ENCODE data around the gene ANKRD52. TPM values are rescaled to one million over a fixed set of nuclear protein-coding genes. Genes with fewer than 3 reads are reported as not detected.

The ANKRD52 gene
- polyA plus RNA-seq (2012; ENCODE audit: low read depth, missing spikeins) = 14.7 TPM

- no peak for TF ChIP-seq POLR2A (IDR thresholded peaks at IDR 0.05; ENCODE audit: low read depth, low read length)
- no peak for TF ChIP-seq POU2F2 (IDR thresholded peaks at IDR 0.05; ENCODE audit: low read depth, low read length)
- TF ChIP-seq SPI1 (IDR thresholded peaks at IDR 0.05; ENCODE audit: low read depth, low read length) = no peak
- no peak for TF ChIP-seq POLR2AphosphoS5 (IDR thresholded peaks at IDR 0.05; ENCODE audit: low read depth, low read length)
- no peak for TF ChIP-seq PAX5 (IDR thresholded peaks at IDR 0.05; ENCODE audit: insufficient read depth, low read length, severe bottlenecking)
- no peak for TF ChIP-seq TAF1 (IDR thresholded peaks at IDR 0.05; ENCODE audit: low read depth, low read length)
- peak; percentile 97 for DNase-seq (ENCODE audit: insufficient read length, low spot score)
- FAIRE-seq = peak; percentile 79
These were observed at the start of gene ANKRD52 for GRCh38 chr12:56258068-56258819. Gene ANKRD52, minus strand, starts transcription at chr12:56258384. Its CDS starts 115 bp downstream, at chr12:56258269.

GRCh38 chr12:56307221-56307965 lies 49.2 kb upstream of the ANKRD52 start:
- FAIRE-seq (no peak), DNase-seq (ENCODE audit: insufficient read length, low spot score) (no peak)
- TF ChIP-seq PAX5 (IDR thresholded peaks at IDR 0.05; ENCODE audit: insufficient read depth, low read length, severe bottlenecking) (no peak), POLR2A (IDR thresholded peaks at IDR 0.05; ENCODE audit: low read depth, low read length) (no peak), SPI1 (IDR thresholded peaks at IDR 0.05; ENCODE audit: low read depth, low read length) (no peak), POU2F2 (IDR thresholded peaks at IDR 0.05; ENCODE audit: low read depth, low read length) (no peak), POLR2AphosphoS5 (IDR thresholded peaks at IDR 0.05; ENCODE audit: low read depth, low read length) (no peak), TAF1 (IDR thresholded peaks at IDR 0.05; ENCODE audit: low read depth, low read length) (no peak)

- no peak for FAIRE-seq
- TF ChIP-seq POU2F2 (IDR thresholded peaks at IDR 0.05; ENCODE audit: low read depth, low read length) (no peak), TAF1 (IDR thresholded peaks at IDR 0.05; ENCODE audit: low read depth, low read length) (no peak), PAX5 (IDR thresholded peaks at IDR 0.05; ENCODE audit: insufficient read depth, low read length, severe bottlenecking) (no peak), SPI1 (IDR thresholded peaks at IDR 0.05; ENCODE audit: low read depth, low read length) (no peak), POLR2A (IDR thresholded peaks at IDR 0.05; ENCODE audit: low read depth, low read length) (no peak), POLR2AphosphoS5 (IDR thresholded peaks at IDR 0.05; ENCODE audit: low read depth, low read length) (no peak)
- no peak for DNase-seq (ENCODE audit: insufficient read length, low spot score)
These were observed 46.8 kb upstream of the ANKRD52 start for GRCh38 chr12:56304872-56305590.

- TF ChIP-seq SPI1 (IDR thresholded peaks at IDR 0.05; ENCODE audit: low read depth, low read length) (no peak), TAF1 (IDR thresholded peaks at IDR 0.05; ENCODE audit: low read depth, low read length) (no peak), POLR2AphosphoS5 (IDR thresholded peaks at IDR 0.05; ENCODE audit: low read depth, low read length) (no peak), POLR2A (IDR thresholded peaks at IDR 0.05; ENCODE audit: low read depth, low read length) (no peak)
- FAIRE-seq = no peak
- DNase-seq (ENCODE audit: insufficient read length, low spot score) = no peak
These were observed 46.1 kb upstream of the ANKRD52 start for GRCh38 chr12:56304276-56304675.

- TF ChIP-seq POU2F2 (IDR thresholded peaks at IDR 0.05; ENCODE audit: low read depth, low read length) = no peak
- no peak for TF ChIP-seq PAX5 (IDR thresholded peaks at IDR 0.05; ENCODE audit: insufficient read depth, low read length, severe bottlenecking)
- no peak for TF ChIP-seq SPI1 (IDR thresholded peaks at IDR 0.05; ENCODE audit: low read depth, low read length)
- TF ChIP-seq POLR2A (IDR thresholded peaks at IDR 0.05; ENCODE audit: low read depth, low read length) = no peak
- no peak for TF ChIP-seq POLR2AphosphoS5 (IDR thresholded peaks at IDR 0.05; ENCODE audit: low read depth, low read length)
- TF ChIP-seq TAF1 (IDR thresholded peaks at IDR 0.05; ENCODE audit: low read depth, low read length) = no peak
- FAIRE-seq (no peak), DNase-seq (ENCODE audit: insufficient read length, low spot score) (no peak)
These were observed 42.7 kb upstream of the ANKRD52 start for GRCh38 chr12:56300644-56301464.

- FAIRE-seq (peak; percentile 85), DNase-seq (ENCODE audit: insufficient read length, low spot score) (peak; percentile 85)
- peak; percentile 19 for TF ChIP-seq PAX5 (IDR thresholded peaks at IDR 0.05; ENCODE audit: insufficient read depth, low read length, severe bottlenecking)
- no peak for TF ChIP-seq SPI1 (IDR thresholded peaks at IDR 0.05; ENCODE audit: low read depth, low read length)
- TF ChIP-seq POLR2AphosphoS5 (IDR thresholded peaks at IDR 0.05; ENCODE audit: low read depth, low read length) = peak; percentile 74
- peak; percentile 48; the same call in 1 of the 2 replicates for TF ChIP-seq POLR2A (IDR thresholded peaks at IDR 0.05; ENCODE audit: low read depth, low read length)
- TF ChIP-seq POU2F2 (IDR thresholded peaks at IDR 0.05; ENCODE audit: low read depth, low read length) = no peak
- peak; percentile 81 for TF ChIP-seq TAF1 (IDR thresholded peaks at IDR 0.05; ENCODE audit: low read depth, low read length)
These were observed 41.9 kb upstream of the ANKRD52 start, which contains the start of gene CS for GRCh38 chr12:56299853-56300643. Gene CS, minus strand, starts transcription at chr12:56300330. Its CDS starts 129 bp downstream, at chr12:56300201.

DNA sequence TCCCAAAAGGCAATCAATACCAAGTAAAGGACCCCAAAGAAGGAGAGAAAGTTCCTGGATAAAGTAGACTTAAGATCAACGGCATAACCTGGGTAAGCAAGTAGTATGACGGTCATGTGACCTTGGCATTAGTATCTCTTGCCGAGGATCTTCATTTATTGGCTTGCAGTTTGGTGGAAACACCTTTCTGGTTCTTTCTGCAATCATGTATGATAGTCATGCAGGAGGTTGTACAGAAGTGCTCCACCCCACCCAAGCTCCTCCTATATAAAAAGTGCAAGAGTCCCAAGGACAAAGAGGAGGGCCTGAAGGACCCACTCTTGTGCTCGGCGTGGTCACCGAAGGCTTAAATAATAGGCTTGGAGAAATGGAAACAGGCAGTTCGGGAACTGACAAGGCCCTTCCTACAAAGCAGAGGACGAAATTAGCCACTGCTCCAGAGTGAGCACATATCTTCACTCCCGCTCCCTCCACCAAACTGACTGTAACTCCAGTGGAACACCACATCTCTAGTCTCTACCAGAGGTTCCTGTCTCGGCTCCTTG lies 41.2 kb upstream of the ANKRD52 start:
- TF ChIP-seq POLR2A (IDR thresholded peaks at IDR 0.05; ENCODE audit: low read depth, low read length) (no peak), SPI1 (IDR thresholded peaks at IDR 0.05; ENCODE audit: low read depth, low read length) (no peak), TAF1 (IDR thresholded peaks at IDR 0.05; ENCODE audit: low read depth, low read length) (no peak), PAX5 (IDR thresholded peaks at IDR 0.05; ENCODE audit: insufficient read depth, low read length, severe bottlenecking) (no peak), POLR2AphosphoS5 (IDR thresholded peaks at IDR 0.05; ENCODE audit: low read depth, low read length) (no peak), POU2F2 (IDR thresholded peaks at IDR 0.05; ENCODE audit: low read depth, low read length) (no peak)
- no peak for DNase-seq (ENCODE audit: insufficient read length, low spot score)

More for the DNA sequence above, 41.2 kb upstream of the ANKRD52 start:
- peak; percentile 56 for FAIRE-seq
